UCSD-AML1 (cell line): Measurements from ENCODE around the gene ZNF787.
"Not testable (repeated sequence)": the region's sequence is repeated elsewhere in the genome, so short reads cannot be mapped to it uniquely, and the experiment has no call there.

Experiments
- DNase-seq: peaks from one replicate; lab custom pipeline; 2025; ENCODE audit not compliant: unreplicated experiment; lab: John Stamatoyannopoulos, UW

ZNF787 gene

DNA sequence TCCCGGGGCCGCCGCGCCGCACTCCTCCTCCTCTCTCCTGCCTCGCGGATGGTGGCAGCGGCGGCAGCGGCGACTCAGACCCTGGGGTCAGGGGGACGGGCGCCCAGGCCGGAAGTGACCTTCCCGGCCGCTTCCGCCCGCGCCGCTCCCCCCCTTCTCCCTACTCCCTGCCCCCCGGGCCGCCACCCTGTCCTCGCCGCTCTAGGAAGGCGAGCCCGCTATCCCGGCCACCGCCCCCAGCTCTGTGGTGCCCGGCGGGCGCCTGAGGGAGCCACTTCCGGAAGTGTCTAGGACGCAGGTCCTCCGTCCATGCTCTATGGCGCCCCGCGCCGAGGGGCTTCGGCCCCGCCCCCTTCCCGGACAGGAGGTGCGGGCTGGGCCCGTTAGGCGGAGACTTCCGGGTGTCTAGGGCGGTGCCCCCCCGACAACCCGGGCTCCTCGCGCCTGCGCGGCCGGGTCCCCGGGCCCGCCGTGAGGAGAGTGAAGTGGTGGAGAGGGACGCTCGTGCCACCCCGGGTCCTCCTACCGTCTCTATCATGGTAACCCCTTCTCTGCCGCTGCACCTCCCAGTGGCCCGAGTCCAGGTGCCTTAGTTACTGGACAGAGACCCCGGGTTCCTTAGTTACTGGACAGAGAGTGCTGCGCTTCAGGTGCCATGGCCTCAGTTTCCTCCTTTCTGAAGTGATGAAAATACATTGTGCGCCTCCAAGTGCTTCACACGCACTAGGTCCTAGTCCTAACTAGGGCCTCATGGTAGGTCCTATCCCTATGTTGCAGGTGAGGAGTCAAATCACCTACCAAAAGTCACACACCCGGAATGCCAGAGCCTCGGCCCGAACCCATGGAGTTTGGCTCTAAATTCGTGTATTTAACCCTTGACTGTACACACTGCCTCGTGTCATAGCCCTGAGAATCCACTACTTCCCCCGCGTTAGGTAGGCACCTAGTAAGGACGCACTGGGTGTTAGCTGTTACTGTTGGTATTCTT, at the start of gene ZNF787:
TSS of gene ZNF787 (minus strand) at position 116 of the 988 bp plus-strand sequence. CDS start 18,078 bp downstream, outside the sequence.
- DNase-seq = peak; percentile 99

DNA sequence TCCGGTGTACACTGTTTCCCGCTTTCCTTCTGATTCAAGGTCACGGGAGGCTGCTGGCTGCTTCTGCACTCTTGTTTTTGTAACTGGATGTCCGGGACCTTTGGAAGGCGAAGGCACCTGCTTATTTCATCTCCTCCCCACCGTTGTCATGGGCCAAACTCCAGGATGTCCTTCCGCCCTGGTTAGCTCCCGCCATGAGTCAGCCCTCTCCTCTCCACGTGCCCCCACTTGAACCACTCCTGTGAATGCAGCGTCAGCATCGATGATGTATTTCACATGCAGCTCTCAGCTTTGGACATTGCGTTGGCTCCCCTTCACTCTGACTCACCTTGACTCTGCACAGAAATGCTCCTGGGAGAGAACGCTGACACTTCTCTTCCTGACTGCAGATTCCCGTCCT, 49.2 kb upstream of the ZNF787 start:
- DNase-seq = no peak

DNA sequence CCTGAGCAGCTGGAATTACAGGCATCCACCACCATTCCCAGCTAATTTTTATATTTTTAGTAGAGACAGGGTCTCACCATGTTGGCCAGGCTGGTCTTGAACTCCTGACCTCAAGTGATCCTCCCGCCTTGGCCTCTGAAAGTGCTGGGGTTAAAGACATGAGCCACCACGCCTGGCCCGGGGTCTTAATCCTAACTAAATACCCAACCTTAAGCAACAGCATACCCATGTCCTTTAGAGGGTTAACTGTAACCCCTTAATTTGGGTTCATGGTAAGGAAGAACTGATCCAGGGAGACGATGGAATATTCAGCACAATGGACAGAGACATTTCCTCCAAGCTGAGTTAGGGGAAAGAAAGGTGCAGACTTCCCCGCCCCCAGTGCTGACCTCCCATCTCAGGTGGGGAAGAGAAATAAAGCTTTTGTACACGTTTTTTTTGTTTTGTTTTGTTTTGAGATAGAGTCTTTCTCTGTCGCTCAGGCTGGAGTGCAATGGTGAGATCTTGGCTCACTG, 46.0 kb upstream of the ZNF787 start:
- no peak for DNase-seq

DNA sequence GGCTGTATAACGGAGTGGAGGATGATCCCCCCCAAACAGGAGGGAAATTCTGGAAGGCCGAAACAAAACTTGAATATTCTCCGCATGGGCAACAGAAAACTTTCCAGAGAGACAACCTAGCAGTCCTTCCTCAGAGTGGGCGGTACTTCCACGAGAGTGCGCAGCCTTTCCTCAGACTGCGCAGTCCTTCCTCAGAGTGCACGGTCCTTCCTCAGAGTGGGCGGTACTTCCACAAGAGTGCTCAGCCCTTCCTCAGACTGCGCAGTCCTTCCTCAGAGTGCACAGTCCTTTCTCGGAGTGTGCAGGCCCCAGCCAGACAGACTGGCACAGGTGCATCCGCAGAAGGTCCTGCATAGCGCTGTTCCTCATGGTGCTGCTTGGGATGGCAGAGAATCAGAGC, 42.0 kb upstream of the ZNF787 start:
- DNase-seq = no peak

DNA sequence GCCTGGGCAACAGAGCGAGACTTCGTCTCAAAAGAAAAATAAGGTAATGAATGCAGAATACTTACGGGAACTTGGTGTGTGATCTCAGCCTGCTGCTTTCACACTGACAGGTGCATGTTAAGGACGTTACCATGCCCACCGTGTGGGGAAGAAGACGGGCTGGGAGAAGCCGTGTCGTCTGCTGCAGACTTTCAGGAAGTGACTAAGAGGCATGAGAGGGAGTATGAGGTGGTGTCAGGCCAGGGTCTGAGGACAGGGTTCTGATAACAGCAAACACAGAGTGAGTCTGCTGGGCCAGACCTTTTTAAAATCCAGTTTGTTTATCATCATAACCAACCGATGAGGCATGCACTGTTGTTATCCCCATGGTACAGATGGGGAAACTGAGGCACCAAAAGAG, 41.2 kb upstream of the ZNF787 start:
- DNase-seq = peak; percentile 38

DNA sequence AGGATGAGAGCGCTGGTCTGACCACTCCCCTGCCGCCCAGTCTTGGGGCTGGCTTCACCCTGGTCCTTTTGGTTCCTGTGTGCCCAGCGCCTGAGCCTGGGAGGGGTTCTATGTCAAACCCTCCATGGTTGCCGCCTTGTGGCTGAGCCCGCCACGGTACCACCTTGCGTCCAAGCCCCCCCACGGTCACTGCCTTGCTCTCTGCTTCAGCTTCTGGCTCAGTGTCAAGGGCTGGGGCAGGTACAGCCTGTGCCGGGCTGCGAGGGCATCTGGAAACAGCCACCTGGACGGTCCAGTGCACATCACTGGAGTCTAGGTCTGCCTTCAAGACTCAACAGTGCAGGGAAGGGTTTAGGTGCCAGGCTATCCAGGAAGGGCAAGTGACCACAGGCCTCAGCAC, 40.4 kb upstream of the ZNF787 start:
- DNase-seq = no peak

DNA sequence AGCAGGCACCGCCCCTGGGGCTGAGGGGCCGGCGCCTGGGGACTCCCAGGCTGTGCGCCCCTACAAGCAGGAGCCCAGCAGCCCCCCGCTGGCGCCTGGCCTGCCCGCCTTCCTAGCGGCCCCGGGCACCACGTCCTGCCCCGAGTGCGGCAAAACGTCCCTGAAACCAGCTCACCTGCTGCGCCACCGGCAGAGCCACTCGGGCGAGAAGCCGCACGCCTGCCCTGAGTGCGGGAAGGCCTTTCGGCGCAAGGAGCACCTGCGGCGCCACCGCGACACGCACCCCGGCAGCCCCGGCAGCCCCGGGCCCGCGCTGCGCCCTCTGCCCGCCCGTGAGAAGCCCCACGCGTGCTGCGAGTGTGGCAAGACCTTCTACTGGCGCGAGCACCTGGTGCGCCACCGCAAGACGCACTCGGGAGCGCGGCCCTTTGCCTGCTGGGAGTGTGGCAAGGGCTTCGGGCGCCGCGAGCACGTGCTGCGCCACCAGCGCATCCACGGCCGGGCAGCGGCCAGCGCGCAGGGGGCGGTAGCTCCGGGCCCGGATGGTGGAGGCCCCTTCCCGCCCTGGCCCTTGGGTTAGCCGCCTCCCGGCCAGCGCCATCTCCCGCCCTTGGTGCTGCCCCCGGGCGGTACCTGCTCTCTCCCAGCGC, 38.7 kb upstream of the ZNF787 start:
- DNase-seq = no peak

DNA sequence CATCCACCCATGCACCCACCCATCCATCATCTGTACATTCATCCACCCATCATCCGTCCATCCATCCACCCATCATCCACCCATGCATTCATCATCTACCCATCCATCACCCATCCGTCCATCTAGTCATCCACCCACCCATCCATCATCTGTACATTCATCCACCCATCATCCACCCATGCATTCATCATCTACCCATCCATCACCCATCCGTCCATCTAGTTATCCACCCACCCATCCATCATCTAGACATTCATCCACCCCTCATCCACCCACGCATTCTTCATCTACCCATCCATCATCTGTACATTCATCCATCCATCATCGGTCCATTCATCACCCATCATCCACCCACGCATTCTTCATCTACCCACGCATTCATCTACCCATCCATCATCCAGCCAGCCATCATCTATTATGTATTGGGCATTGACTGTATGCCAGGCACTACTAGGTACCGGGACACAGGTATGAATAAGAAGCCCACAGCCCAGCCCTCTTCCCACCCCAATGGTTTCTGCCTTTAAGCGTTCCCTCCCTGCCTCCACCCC, 38.0 kb upstream of the ZNF787 start:
- DNase-seq = no peak

DNA sequence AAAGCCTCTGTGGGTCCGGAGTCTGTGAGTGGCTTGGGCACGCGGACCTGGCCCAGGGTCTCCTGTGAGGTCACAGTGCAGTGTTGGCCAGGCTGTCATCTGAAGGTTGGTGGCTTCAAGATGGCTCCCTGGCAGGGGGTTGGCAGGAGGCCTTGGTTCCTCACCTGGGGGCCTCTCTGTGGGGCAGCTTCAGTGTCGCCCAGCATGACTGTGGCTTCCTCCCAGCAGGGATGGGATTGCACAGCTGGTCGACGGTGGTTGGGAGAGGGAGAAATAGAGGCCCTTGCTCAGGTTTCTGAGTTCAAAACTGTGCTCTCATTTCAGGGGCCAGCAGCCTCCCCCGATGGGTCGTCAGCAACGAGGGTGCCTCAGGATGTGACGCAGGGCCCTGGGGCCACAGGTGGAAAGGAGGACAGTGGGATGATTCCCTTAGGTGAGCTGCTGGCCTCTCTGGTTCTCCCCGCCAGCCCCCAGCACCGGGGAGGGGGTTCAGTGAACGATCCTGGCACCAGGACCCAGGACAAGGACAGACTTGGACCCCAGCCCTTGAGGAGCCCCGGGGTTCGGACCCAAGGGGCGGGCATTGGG, 37.2 kb upstream of the ZNF787 start:
- DNase-seq = no peak

DNA sequence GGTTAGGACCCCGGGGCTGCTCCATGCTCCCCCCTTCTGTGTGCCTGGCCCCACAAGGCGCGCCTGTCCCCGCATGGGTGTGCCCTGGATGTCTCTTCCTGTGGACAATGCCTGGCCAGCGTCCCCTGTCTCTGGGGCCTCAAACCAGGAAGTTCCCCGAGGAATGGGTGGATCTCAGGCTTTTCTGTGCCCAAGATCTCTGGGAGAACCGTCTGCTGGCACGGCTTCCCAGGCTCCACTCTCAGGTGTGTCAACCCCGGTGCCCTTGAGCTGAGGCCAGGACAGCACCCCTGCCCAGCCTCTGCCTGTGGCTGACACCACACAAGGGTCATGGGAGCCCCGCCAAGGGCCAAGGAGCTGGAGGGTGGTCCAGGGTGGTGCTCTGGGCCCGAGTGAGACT, 35.7 kb upstream of the ZNF787 start:
- DNase-seq = no peak

DNA sequence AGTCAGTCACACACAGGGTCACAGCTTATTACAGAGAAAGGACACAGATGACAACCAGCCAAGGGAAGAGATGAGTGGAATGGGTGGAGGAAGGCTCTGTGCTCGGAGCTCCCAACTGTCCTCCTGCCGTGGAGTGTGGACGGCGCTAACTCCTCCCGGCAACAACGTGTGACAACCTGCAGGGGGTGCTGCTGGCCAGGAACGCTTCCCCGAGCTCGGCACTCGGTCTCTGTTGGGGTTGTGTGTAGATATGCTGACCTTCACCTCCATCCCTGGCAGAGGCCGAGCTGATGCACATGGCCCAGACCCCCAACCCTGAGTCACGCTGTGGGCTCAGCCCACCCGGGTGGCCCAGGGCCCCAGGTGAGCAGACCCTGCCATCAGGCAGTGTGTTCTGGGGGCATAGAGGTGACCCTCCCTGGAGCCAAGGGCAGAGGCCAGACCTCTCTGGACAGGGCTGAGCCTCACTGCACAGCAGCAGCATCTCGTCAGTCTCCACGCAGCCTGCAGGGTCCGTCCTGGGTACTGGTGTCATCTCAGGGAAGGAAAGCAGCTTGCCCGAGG, 34.1 kb upstream of the ZNF787 start:
- DNase-seq = peak; percentile 18

DNA sequence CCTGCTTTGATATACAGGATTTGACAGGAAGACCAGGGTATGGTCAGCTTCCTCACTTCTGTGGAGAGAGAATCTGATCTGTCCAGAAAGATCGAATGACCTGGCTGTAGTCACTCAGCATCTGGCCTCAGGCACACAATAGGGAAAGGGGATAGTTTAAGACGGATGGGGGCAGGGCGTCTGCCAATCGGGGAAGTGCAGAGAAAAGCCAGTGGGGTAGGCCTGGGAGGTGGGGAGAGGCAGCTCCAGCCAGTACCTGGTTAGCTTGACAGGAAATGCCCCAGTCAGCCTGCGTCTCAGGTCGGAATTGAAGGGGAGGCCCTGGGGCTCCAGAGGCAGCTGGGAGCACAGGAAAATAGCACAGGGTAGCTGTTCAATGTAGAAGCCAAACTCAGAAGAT, 32.4 kb upstream of the ZNF787 start:
- no peak for DNase-seq

DNA sequence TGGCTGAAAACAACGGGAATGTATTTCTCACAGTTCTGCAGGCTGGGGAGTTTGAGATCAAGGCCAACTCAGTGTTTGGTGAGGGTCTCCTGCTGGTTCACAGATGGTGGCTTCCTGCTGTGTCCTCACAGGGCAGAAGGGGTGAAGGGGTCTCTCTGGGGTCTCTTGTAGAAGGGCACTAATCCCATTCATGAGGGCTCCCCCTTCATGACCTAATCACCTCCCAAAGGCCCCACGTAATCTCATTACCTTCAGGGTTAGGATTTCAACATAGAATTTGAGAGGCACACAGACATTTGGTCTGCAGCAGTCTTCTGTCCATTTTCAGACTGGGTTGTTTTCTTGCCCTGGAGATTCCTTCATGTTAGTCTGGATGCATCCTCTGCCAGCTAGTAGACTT, 31.5 kb upstream of the ZNF787 start:
- no peak for DNase-seq

DNA sequence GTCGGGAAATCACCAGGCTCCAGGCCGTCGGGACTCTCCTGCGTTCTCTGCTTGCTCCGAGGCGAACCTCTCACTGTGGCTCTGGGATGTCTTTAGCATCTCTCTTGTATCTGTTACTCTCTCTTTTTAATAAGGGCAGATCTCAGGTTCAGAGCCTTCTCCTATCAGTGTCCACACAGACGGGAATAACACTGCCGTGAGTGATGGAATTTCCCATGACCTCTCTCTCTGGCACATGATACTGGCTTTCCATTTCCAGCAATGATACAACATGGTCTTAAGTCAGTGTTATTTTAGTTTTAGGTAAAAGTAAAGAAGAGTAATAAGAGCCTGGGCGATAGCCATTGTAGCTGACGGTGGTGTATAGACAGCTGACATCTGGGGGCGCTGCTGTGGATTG, 29.3 kb upstream of the ZNF787 start:
- DNase-seq = no peak

DNA sequence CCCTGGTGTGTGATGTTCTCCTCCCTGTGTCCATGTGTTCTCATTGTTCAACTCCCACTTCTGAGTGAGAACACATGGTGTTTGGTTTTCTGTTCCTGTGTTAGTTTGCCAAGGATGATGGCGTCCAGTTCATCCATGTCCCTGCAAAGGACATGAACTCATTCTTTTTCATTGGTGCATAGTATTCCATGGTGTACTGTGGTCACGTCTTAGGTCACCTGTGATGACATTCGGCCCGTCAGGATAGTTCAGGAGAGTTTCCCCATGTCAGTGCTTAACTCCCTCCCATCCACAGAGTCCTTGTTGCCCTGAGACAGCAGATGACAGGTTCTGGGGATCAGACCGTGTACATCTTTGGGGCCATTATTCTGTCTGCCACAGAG, 28.6 kb upstream of the ZNF787 start:
- DNase-seq = no peak

DNA sequence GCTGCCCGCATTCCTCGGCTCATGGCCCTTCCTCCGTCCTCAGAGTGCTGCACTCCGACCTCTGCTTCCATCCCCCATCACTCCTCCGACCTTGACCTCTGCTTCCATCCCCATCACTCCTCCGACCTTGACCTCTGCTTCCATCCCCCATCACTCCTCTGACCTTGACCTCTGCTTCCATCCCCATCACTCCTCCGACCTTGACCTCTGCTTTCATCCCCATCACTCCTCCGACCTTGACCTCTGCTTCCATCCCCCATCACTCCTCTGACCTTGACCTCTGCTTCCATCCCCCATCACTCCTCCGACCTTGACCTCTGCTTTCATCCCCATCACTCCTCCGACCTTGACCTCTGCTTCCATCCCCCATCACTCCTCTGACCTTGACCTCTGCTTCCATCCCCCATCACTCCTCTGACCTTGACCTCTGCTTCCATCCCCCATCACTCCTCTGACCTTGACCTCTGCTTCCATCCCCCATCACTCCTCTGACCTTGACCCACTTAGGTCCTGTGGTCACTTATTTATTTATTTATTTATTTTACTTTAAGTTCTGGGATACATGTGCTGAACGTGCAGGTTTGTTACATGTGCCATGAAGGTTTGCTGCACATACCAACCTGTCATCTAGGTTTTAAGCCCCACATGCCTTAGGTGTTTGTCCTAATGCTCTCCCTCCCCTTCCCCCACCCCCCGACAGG, 28.0 kb upstream of the ZNF787 start:
- not testable (repeated sequence) for DNase-seq

DNA sequence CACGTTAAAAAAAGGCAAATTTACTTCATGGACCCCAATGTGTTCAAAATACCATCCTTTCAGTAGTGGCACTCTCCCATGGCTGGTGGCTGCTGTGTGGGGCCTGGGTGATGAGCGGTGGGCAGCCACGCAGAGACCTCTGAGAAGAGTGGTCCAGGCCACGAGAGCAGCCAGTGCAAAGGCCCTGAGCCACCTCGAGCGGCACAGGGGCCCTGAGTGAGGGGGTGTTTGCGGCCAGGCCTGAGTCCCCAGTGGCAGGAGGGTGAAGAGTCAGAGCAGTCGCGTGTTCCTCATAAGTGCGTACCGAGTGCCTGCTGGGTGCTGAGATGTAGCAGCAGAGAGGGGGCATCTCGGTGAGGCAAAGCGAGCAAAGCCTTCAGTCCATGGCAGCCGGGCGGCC, 27.0 kb upstream of the ZNF787 start:
- DNase-seq = no peak

DNA sequence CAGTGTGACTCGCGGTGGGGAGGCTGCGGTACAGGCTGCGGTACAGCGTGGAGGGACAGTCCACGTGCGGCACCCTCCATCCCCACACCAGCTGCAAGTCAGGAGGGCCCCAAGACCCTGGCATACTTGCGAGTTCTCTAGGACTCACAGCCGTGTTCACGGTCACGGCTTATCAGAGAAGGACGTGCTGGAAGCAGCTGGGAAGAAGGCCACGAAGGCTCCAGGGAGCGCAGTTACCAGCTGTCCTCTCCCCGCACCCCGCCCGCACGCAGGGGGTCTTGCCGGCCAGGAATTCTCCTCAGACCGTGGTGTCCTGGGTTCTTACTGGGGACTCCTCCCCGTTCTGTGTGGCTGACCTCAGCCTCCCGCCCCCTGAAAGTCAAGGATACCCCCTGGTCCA, 26.2 kb upstream of the ZNF787 start:
- DNase-seq = no peak

DNA sequence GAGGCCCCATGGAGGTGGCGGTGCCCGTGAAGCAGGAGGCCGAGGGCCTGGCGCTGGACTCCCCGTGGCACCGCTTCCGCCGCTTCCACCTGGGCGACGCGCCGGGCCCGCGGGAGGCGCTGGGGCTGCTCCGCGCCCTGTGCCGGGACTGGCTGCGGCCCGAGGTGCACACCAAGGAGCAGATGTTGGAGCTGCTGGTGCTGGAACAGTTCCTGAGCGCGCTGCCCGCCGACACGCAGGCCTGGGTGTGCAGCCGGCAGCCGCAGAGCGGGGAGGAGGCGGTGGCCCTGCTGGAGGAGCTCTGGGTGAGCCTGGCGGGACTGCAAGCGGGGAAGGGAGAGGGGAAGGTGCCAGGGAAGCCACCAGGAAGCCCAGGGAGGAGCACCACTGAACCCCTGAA, 25.8 kb upstream of the ZNF787 start:
- DNase-seq = no peak

DNA sequence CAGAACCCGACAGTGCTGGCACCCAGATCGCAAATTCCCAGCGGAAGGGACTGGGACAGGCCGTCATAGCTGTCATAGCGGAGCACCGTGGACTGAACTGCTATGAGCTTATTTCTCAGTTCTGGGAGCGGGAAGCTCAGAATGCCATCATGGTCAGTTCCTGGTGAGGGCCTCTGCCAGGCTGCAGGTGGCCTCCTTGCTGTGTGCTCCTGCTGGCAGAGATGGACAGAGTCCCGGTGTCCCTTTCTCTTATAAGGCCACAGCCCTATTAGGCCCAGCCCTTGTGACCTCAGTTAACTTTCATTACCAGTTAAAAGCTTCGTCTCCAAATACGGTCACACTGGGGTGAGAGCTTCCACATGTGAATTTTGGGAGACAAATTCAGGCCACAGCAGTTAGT, 24.6 kb upstream of the ZNF787 start:
- no peak for DNase-seq

DNA sequence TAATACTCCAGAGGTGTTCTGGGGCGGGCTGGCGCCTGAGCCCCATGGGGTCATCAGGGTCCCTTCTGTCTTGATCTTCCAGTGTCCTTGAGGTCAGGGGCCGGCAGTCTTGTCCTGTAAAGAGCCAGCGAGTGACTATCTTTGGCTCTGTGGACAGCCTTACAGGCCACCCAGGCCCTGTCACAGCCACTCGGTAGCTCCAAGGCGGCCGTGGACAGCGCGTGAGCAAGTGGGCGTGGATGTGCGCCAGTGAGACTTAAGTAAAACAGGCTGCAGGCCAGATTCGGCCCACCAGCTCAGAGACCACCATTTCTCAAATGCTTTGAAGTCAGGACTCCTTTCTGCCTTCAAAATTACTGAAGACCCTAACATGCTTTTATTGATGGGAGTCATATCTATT, 23.7 kb upstream of the ZNF787 start:
- DNase-seq = no peak
